ENCODE data around the gene FLT3. TPM values are rescaled to one million over a fixed set of nuclear protein-coding genes. Genes with fewer than 3 reads are reported as not detected.

Gene FLT3
- total RNA-seq, 4 donors from 2014 or later = 0.55 to 0.95 TPM; not detected in 2

DNA sequence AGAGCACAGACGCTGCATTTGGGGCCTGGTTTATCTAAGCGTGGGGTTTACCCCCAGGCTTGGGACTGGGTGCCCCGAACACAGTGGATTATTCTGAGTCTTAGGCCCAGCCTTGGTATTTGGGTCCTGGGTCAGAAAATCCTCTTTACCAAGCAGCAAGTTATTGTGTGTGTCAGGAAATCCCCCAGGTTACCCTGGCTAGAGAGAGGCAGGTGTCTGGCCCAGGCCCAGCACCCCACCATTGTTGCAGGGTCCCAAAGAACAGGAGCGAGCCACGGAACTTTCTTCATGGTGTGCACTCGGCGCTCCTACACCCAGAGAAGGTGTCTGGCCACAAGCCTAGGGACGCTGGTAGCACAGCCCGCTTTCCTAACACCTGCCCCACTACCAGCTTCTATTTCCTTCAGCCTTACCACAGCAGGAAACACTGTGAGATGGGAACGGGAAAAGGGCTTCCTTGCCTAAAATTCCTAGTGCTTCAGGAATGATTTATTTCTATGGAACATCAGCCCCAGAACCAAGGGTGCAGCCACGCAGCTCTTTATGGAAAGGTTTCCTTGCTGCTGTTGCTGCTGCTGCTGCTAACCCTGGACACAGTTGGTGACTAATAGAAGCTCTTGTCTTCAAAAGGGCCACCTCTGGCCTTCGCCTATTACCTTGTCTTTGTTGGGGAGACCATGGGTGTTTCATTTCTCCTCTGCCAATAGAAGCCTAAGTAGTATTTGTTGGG is 123.8 kb downstream of the FLT3 start:
- DNase-seq = no peak
- peak overlapping the region; percentile 84 to 97 (median 92) for H3K27ac ChIP-seq
- WGBS, 2 donors (ENCODE audit: low coverage in 1 of 2) = 13 to 38% methylated on average over 3 to 12 of the region's 12 CpGs
- no peaks in the 10 kb centered on the region for H3K9me3 ChIP-seq
- no peak for TF ChIP-seq EP300 (IDR thresholded peaks at IDR 0.05; ENCODE audit: low read depth)
- peak in 1 of 3 donors; percentile 13 for TF ChIP-seq POLR2AphosphoS5 (IDR thresholded peaks at IDR 0.05)
- TF ChIP-seq, protein P1, sequence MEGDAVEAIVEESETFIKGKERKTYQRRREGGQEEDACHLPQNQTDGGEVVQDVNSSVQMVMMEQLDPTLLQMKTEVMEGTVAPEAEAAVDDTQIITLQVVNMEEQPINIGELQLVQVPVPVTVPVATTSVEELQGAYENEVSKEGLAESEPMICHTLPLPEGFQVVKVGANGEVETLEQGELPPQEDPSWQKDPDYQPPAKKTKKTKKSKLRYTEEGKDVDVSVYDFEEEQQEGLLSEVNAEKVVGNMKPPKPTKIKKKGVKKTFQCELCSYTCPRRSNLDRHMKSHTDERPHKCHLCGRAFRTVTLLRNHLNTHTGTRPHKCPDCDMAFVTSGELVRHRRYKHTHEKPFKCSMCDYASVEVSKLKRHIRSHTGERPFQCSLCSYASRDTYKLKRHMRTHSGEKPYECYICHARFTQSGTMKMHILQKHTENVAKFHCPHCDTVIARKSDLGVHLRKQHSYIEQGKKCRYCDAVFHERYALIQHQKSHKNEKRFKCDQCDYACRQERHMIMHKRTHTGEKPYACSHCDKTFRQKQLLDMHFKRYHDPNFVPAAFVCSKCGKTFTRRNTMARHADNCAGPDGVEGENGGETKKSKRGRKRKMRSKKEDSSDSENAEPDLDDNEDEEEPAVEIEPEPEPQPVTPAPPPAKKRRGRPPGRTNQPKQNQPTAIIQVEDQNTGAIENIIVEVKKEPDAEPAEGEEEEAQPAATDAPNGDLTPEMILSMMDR (IDR thresholded peaks at IDR 0.05) = no peak
- no peak for TF ChIP-seq POLR2A (IDR thresholded peaks at IDR 0.05)
- intact Hi-C loops (cut with DNase I; ENCODE audit: low total_unique reads) = no loop called here
- peak overlapping the region; percentile 15 to 61 (median 60) for H3K4me3 ChIP-seq
- H3K27me3 ChIP-seq = peaks cover 92% of the 10 kb centered on the region
- in situ Hi-C loops (cut with MboI; ENCODE audit: low pct_ligation_motif_present in 1 of 4, low pct_unique_long_range_greater_than_20kb in 1 of 4, low sequenced_read_pairs in 3 of 4) = loop anchor here (10.0 to 25.0 kb wide), 4 partner anchors 439 to 1022 kb away; no protein-coding TSS in a partner anchor
- H3K4me1 ChIP-seq = peaks cover 4 to 53% (median 25%) of the 10 kb centered on the region in 4 donors
- H3K36me3 ChIP-seq = no peaks in the 10 kb centered on the region

DNA sequence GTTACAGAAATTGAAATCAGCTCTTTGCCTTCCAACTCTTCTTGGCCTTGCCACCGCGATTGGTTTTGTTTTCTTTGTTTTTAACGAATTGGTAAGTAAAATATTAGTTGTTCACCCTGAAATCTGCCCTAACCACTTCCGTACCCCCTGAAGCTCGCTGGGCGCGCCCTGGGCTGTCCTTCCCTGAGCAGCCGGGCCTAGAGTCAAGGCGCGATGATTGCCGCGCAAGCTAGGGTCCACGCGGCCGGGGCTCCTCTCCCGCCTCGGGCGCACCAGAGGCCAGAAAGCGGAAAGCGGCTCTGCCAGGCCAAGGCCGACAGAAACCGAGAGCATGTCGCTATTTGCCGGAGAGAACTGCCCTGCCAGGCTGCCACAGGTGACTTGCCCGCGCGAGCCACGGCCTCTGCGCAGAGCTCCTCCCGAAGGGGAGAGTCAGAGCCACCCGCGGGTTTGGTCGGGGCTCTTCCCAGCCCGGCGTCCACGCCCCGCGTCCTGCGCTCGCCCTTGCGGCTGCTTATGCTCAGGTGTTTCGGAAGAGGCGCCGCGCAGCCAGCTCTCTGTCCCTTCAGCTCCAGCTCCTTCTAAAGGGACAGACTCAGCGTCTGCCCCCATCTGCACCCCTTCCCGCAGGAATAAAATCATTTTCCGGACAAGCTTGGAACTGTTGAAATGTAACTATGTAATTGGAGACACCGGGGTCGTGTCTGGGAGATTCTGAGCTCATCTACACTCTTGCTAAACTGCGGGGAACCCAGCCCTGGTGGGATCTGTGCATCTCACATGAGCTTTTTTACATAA is 124.6 kb downstream of the FLT3 start:
- in situ Hi-C loops (cut with MboI; ENCODE audit: low pct_ligation_motif_present in 1 of 4, low pct_unique_long_range_greater_than_20kb in 1 of 4, low sequenced_read_pairs in 3 of 4) = loop anchor here (10.0 to 25.0 kb wide), 4 partner anchors 438 to 1021 kb away; no protein-coding TSS in a partner anchor
- TF ChIP-seq, protein P1 (IDR thresholded peaks at IDR 0.05) = no peak
- TF ChIP-seq POLR2A (IDR thresholded peaks at IDR 0.05) (peak; percentile 53), EP300 (IDR thresholded peaks at IDR 0.05; ENCODE audit: low read depth) (no peak), POLR2AphosphoS5 (IDR thresholded peaks at IDR 0.05) (peak in 2 of 3 donors; percentile 39 to 64)
- peak; percentile 58 for DNase-seq

DNA sequence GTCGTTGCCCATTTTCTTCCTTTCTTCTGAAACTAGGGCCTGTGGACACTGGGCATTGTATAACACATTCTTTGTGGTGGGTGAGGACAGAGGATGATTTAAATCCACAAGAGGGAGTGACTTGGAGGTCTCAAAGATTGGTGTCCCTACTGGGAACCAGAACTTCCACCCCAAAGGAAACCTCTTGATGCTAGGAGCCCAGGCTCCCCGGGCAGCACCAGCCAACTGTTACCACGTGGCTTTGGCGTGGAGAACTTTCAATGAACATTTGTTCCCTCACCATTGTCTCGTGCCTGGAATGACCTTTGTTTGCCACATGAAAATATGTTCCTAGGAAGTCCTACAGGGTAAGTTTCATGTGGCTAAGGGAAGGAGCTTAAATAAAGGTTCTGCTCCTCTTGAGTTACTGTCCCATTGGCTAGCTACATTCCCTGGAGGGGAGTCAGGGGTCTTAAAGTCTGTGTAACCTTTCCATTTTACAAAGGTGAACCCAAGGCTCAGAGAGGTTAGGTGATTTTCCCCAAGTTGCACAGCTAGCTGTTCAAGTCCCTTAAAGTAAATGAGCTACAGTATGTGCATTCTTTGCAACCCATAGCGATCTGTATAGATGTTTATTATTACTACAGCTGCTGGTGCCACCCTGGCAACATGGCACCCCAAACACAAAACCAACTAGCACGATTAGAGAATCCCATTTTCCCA is 126.3 kb downstream of the FLT3 start:
- intact Hi-C loops (cut with DNase I; ENCODE audit: low total_unique reads) (no loop called here), in situ Hi-C loops (cut with MboI; ENCODE audit: low pct_ligation_motif_present in 1 of 4, low pct_unique_long_range_greater_than_20kb in 1 of 4, low sequenced_read_pairs in 3 of 4) (loop anchor here in 2 of 4 donors (10.0 kb wide), 2 partner anchors 1009 to 1019 kb away; no protein-coding TSS in a partner anchor)
- Histone ChIP-seq H3K36me3 (no peaks in the 10 kb centered on the region), H3K27me3 (peaks cover 92% of the 10 kb centered on the region), H3K9me3 (no peaks in the 10 kb centered on the region), H3K4me3 (no peak overlapping the region), H3K27ac (peak overlapping the region; percentile 51 to 97 (median 92)), H3K4me1 (peaks cover 4 to 42% (median 17%) of the 10 kb centered on the region in 4 donors)
- WGBS, 2 donors (ENCODE audit: low coverage in 1 of 2) = 12 to 14% methylated on average over 6 to 7 of the region's 7 CpGs
- DNase-seq = no peak
- TF ChIP-seq EP300 (IDR thresholded peaks at IDR 0.05; ENCODE audit: low read depth) (no peak), POLR2AphosphoS5 (IDR thresholded peaks at IDR 0.05) (no peak), POLR2A (IDR thresholded peaks at IDR 0.05) (no peak)
- TF ChIP-seq, protein P1 (IDR thresholded peaks at IDR 0.05) = no peak

More for the DNA sequence above, 124.6 kb downstream of the FLT3 start:
- Histone ChIP-seq H3K27ac (peak overlapping the region; percentile 84 to 97 (median 92)), H3K27me3 (peaks cover 92% of the 10 kb centered on the region), H3K4me1 (peaks cover 4 to 56% (median 26%) of the 10 kb centered on the region in 4 donors), H3K4me3 (peak overlapping the region; percentile 15 to 61 (median 60)), H3K36me3 (no peaks in the 10 kb centered on the region), H3K9me3 (no peaks in the 10 kb centered on the region)
- WGBS, 2 donors (ENCODE audit: low coverage in 1 of 2) = 3 to 8% methylated on average over 3 to 51 of the region's 51 CpGs
- intact Hi-C loops (cut with DNase I; ENCODE audit: low total_unique reads) = no loop called here
